ENCODE measurements around the gene LRSAM1.

DNA sequence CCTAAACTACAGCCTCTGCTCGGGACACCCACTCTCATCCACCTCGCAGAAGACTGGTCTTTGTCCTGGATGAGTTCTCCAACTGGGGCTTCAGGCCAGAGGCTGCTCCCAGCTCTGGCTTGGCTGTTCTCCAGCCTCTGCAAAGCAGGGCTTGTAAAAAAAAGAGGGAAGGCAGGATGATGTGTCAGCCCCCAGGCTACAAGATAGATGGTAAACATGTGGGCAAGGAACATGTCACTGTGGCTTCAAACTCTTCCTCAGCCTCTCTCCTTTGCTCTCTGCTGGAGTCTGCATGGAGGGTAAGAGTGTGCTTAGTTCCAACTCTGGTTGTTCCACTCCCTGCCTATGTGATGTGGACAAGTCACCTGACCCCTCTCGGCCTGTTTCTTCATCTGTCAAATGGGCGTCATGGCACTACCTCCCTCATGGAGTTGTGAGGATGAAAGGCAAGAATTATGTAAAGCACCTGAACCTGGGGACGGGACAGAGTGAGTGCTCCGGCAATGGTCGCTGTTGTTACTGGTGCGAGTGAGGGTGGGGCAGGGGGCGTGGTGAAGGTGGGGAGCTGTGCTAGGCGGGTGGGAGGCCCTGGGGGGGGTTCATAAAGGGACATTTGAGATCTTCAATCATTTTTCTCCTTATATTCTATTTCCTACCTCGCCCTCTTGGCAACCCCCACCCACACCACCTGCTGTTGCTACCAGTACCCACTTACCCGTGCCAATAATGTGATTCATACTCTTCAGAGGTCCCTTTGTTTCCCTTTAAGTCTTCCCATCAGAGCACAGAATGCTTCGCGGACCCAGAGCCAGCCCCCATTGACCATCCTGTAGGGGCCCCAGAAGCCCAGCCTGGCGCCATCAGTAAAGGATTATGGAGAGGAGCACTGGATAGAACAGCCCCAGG is 33.9 kb upstream of the LRSAM1 start:
- TF ChIP-seq, protein P1, sequence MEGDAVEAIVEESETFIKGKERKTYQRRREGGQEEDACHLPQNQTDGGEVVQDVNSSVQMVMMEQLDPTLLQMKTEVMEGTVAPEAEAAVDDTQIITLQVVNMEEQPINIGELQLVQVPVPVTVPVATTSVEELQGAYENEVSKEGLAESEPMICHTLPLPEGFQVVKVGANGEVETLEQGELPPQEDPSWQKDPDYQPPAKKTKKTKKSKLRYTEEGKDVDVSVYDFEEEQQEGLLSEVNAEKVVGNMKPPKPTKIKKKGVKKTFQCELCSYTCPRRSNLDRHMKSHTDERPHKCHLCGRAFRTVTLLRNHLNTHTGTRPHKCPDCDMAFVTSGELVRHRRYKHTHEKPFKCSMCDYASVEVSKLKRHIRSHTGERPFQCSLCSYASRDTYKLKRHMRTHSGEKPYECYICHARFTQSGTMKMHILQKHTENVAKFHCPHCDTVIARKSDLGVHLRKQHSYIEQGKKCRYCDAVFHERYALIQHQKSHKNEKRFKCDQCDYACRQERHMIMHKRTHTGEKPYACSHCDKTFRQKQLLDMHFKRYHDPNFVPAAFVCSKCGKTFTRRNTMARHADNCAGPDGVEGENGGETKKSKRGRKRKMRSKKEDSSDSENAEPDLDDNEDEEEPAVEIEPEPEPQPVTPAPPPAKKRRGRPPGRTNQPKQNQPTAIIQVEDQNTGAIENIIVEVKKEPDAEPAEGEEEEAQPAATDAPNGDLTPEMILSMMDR (IDR thresholded peaks at IDR 0.05), result no peak
- TF ChIP-seq POLR2AphosphoS5 (IDR thresholded peaks at IDR 0.05) (no peak), POLR2A (IDR thresholded peaks at IDR 0.05) (no peak), EP300 (IDR thresholded peaks at IDR 0.05) (no peak)

Data from gastroesophageal sphincter (tissue), 3 donors.